Nephron (organoid): ENCODE results near the gene PPP1R2C.

Experiments used
- H3K27ac Mint-ChIP-seq, 3 experiments: 2 replicates each; pipeline ENCODE4 v1.8.0; 2020; ENCODE audit warnings: mixed read lengths in 3 of 3, mild to moderate bottlenecking in 2 of 3, moderate library complexity in 1 of 3
- H3K27me3 Mint-ChIP-seq: 2 replicates; pipeline ENCODE4 v1.8.0; 2021; ENCODE audit warnings: low read depth, mild to moderate bottlenecking, moderate library complexity, mixed read lengths
- H3K36me3 Mint-ChIP-seq: 2 replicates; pipeline ENCODE4 v1.8.0; 2020; ENCODE audit warnings: low read depth, mixed read lengths
- H3K4me1 Mint-ChIP-seq: 2 replicates; pipeline ENCODE4 v1.8.0; 2020; ENCODE audit warnings: mixed read lengths
- H3K4me3 Mint-ChIP-seq, 3 experiments: 2 replicates each; pipeline ENCODE4 v1.8.0; 2020; ENCODE audit warnings: mild to moderate bottlenecking in 3 of 3, mixed read lengths in 3 of 3, moderate library complexity in 2 of 3
- H3K9me3 Mint-ChIP-seq: 2 replicates; pipeline ENCODE4 v1.8.0; 2020; ENCODE audit warnings: mixed read lengths
- CTCF ChIP-seq, 3 experiments: fragments of 200-600 bp; sonication (generic); IDR thresholded peaks; one replicate each; pipeline ENCODE4 v1.5.0; 2021; ENCODE audit warnings: antibody characterized with exemption in 3 of 3; ENCODE audit not compliant: unreplicated experiment in 3 of 3

PPP1R2C gene

GRCh38 chrX:42778096-42778495 lies at the start of gene PPP1R2C:
PPP1R2C (minus strand) TSS chrX:42778163; CDS start chrX:42778079, 84 bp downstream.
- peaks cover 5% of the 10 kb centered on the region for H3K9me3 Mint-ChIP-seq
- no peaks in the 10 kb centered on the region for H3K36me3 Mint-ChIP-seq
- peaks cover 7% of the 10 kb centered on the region for H3K4me1 Mint-ChIP-seq

DNA sequence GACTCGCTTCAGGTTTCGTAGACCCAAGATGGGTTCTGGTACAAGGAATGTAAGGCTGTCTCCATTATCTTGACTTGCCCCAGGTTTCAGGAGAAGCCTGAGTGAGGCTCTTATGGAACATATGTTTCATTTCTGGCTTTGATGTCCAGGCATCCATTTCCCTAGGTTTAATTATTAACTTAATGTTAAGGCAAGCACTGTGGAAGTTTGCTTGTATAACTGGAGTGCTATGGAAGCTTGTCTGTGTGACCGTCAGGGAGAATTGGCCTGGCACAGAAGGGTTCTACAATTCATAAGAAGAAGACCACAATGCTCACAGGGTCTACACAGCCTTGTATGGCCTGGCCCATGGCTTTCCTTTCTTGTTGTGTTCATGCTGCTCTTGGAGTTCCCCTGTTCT lies 47.2 kb upstream of the PPP1R2C start:
- Mint-ChIP-seq H3K4me1 (no peaks in the 10 kb centered on the region), H3K36me3 (no peaks in the 10 kb centered on the region), H3K27me3 (no peaks in the 10 kb centered on the region), H3K4me3 (no peak overlapping the region), H3K27ac (peak overlapping the region in 1 of 3 experiments; percentile 14), H3K9me3 (peaks cover 7% of the 10 kb centered on the region)
- no peak for TF ChIP-seq CTCF (IDR thresholded peaks at IDR 0.05; ENCODE audit: unreplicated experiment in 3 of 3)

More at GRCh38 chrX:42778096-42778495, at the start of gene PPP1R2C:
- no peak for TF ChIP-seq CTCF (IDR thresholded peaks at IDR 0.05; ENCODE audit: unreplicated experiment in 3 of 3)
- Mint-ChIP-seq H3K4me3 (no peak within 1 kb of the TSS), H3K27ac (no peak within 1 kb of the TSS), H3K27me3 (no peaks in the 10 kb centered on the region)

- TF ChIP-seq CTCF (IDR thresholded peaks at IDR 0.05; ENCODE audit: unreplicated experiment in 3 of 3) = no peak
- Mint-ChIP-seq H3K36me3 (no peaks in the 10 kb centered on the region), H3K4me1 (no peaks in the 10 kb centered on the region), H3K4me3 (no peak overlapping the region), H3K9me3 (peaks cover 4% of the 10 kb centered on the region), H3K27me3 (no peaks in the 10 kb centered on the region), H3K27ac (no peak overlapping the region)
Observed at GRCh38 chrX:42824541-42824940, 46.6 kb upstream of the PPP1R2C start.

- no peak for TF ChIP-seq CTCF (IDR thresholded peaks at IDR 0.05; ENCODE audit: unreplicated experiment in 3 of 3)
- H3K4me1 Mint-ChIP-seq = no peaks in the 10 kb centered on the region
- H3K4me3 Mint-ChIP-seq = no peak overlapping the region
- no peaks in the 10 kb centered on the region for H3K36me3 Mint-ChIP-seq
- no peaks in the 10 kb centered on the region for H3K27me3 Mint-ChIP-seq
- no peak overlapping the region for H3K27ac Mint-ChIP-seq
- H3K9me3 Mint-ChIP-seq = peaks cover 9% of the 10 kb centered on the region
Observed at GRCh38 chrX:42823443-42823842, 45.5 kb upstream of the PPP1R2C start.

- H3K9me3 Mint-ChIP-seq = peaks cover 6% of the 10 kb centered on the region
- H3K27ac Mint-ChIP-seq = no peak overlapping the region
- no peak overlapping the region for H3K4me3 Mint-ChIP-seq
- peaks cover under 1% of the 10 kb centered on the region for H3K27me3 Mint-ChIP-seq
- no peaks in the 10 kb centered on the region for H3K36me3 Mint-ChIP-seq
- no peak for TF ChIP-seq CTCF (IDR thresholded peaks at IDR 0.05; ENCODE audit: unreplicated experiment in 3 of 3)
- H3K4me1 Mint-ChIP-seq = no peaks in the 10 kb centered on the region
Observed at GRCh38 chrX:42821803-42822443, 44.0 kb upstream of the PPP1R2C start.
